HG03025 (cell line): ENCODE results near the gene ZFR.
"Not testable (repeated sequence)": the region's sequence is repeated elsewhere in the genome, so short reads cannot be mapped to it uniquely, and the experiment has no call there.

Experiments used
- ATAC-seq: cut with Tn5 transposase; IDR thresholded peaks from one replicate; pipeline ENCODE4 v1.9.1; 2021; ENCODE audit warnings: mild to moderate bottlenecking, moderate library complexity; ENCODE audit not compliant: unreplicated experiment, low FRiP score

Gene ZFR

DNA sequence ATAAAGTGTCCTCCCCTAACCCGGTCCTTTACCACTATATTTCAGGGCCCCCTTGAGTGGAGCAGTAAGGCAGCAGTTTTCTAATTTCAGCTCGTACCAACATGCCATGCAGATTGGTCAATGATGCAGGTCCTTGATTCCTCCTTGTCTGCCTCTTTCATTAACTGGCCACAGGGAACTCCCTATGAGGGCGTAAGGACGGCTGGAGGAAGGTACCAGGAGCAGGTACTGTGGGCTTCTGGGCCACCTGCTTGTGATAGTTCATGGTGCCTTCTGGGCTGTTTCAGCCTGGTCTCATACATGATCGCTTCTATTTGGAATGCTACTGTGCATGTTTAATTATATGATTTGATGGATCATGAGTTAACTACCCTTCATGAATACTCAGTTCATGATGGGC, 9.4 kb upstream of the ZFR start:
- no peak for ATAC-seq

DNA sequence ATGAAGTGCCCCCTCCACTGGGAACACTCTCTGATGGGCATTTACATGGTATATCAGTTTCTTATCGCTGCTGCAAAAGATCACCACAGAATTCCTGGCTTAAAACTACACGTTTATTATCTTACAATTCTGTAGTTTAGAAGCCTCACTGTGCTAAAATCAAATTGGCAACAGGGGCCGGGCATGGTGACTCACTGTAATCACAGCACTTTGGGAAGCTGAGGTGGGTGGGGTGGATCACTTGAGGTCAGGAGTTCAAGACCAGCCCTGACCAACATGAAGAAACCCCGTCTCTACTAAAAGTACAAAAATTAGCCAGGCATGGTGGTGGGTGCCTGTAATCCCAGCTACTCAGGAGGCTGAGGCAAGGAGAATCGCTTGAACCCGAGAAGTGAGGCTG, 7.8 kb upstream of the ZFR start:
- not testable (repeated sequence) for ATAC-seq

DNA sequence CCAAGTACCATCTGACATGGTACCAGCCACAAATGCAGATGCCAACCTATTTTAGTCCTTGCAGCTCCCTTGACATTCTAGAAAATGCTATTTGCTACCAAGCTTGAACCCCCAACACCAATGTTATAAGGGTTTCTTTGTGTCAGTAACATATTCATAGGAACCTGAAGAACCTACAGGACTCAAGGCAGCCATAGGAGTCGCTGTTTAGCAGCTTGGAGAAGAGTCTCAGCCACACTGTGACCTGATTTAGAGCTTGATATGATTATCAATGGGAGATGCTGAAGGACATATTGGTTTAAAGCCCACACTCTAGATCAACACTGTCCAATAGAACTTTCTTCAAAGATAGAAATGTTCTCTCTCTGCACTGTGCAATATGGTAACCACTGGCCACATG, 6.4 kb upstream of the ZFR start:
- no peak for ATAC-seq

DNA sequence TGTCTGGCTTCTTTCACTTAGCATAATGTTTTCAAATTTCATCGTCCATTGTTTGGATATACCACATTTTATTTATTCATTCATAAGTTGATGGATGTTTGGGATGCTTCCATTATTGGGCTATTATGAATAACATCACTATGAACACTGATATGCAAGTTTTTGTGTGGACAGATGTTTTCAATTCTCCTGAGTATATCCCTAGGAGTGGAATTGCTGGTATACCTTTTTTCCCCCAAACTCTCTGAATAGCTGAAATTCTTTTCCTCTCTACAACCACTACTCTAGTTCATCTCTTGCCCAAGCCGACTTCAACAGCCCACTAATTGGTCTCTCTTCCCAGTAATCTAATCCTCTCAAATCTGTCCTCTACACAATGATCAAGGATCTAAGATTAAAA, 4.7 kb upstream of the ZFR start:
- no peak for ATAC-seq

DNA sequence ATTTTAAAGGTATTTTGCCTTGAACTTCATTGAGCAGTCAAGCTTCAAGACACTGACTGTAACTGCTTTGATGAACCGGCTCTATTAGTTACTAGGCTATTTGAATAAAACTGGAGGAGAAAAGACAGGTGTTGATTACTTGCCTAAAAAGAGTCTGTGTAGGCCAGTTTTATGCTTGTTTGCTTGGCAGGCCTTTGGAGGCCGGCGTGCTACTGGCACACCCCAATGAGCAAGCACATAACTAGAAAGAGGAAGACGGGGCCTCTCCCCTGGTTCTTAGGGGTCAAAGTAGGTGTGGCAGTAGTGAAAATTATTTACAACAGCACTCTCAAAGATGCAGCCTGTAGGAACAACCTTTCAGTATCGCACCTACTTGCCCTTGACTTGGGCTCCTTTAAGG, 2.1 kb upstream of the ZFR start:
- ATAC-seq: no peak

DNA sequence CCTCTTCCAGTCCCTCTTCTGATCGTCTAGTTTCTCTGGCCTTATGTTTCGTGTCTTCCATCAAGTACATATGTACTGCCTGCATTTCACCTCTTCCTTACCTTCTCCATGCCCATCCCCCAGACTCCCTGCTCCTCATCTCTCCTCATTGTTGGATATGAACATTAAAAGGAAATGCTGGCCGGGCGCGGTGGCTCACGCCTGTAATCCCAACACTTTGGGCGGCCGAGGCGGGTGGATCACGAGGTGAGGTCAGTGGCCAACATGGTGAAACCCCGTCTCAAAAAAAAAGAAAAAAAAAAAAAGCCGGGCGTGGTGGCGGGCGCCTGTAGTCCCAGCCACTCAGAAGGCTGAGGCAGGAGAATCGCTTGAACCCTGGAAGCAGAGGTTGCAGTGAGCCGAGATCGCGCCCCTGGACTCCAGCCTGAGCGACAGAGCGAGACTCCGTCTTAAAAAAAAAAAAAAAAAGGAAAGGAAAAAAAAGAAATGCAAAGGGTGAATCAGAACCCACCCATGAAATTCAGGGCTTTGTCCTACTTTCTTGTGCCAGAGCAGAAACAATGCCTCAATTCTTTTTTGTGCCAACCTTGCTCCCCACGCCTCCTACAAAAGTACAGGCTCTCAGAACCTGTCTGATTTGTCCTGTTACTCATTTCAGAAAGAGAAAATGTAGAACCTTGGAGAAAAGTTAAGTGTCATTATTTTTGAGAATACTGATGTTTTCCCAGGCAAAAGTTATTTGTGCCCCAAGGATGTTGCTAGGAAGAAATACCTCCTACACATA, 1.5 kb upstream of the ZFR start:
- ATAC-seq: no peak

DNA sequence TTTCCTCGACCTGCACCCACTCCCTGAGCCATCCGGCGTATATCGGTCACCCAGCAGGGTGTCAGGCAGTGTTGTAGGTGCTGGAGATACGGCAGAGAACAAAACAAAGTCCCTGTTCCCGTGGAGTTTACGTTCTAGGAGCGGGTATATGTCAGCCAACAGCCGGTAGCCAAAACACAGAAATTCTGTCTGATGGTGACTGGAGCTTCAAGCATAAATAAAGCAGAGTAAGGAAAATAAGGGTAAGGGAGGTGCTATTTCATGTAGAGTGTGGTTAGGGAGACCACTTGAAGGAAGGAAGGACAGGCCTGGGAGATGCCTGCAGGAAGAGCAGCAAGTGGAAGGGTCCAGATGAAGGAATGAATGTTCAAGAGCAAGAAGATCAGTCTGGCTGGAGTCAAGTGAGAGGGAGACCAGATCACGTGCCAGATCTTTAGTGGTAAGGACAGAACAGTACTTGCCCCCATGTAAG, 783 bp upstream of the ZFR start:
- no peak for ATAC-seq

DNA sequence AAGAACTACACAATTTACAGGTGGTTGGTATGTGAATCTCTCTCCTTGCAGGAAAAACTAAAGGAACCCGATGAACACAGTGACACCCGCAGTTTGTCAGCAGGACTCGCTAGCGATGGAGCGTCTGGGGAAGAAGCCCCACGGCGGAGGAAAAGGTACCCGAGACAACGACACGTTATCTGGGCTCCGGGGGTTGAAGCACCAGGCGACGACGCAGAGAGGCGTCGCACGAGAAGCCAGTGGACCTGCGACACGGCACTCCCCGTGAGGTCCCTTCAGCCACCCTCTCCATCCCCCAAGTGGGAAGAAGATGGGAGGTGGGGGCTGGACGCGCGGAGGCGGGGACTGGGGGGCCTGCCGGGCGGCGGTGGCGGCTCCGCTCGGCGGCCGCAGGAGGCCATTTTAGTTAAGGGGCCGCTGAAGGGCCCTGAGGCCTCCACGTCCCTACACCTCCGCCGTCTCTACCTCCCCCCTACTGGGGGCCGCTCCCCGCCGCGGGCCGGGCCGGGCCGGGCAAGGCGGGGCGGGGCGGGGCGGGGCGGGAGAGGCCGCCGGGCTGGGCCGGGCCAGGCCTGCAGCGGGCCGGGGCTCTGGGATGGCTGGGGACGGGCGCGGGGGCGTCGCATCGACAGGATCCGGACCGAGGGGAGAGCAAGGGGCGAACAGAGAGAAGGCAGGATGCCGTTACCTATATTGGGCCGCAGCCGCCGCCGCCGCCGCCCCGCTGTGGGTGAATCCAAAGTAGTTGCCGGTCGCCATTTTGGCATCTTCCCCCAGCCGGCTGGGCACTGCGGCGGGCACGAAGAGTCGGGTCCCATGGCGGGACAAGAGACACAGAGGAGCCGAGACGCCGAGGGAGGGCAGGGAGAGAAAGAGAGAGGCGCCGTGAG, 754 bp downstream of the ZFR start:
- peak; percentile 51 for ATAC-seq

DNA sequence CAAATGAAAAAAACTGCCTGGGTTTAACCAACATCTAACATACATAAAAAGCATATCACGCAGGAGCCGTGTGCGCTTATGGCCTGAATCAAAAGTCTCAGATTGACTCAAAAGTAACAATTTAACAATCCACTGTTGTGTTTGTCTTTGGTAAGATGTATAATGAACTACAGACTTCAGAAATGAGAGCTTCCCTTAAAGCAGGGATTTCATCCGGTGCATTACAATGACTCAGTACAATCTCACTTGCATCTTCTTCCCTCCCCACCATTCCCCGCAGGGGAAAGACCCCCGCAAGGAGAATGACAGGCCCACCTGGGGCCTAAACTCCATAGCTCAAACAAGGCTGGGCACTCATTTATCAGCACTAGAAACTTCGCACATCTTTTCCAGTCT, 1.4 kb downstream of the ZFR start:
- ATAC-seq: no peak

DNA sequence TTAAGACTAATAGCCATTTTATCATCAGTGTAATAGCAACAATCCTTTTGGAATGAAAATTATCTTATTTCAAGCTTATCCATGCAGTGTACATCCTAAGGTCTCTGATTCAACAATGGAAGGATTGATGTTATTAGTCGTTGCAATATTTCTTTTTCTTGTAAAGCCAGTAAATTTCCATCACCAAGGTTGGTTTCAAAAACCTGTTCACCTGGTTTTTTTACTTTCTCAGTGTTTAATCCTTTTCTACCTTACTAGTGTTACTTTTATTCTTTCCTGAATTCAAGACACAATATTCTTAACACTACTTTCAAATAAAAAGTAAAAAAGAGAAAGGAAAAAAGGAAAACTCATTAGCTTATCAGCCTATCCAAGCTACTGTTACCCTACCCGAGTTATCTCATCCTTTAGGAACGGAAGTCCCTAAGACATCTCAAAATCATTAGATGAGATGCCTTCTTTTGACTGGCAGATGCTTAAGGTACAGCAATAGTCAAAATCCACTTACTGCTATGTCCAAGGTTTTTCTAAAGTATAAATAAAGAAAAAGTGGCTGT, 5.4 kb downstream of the ZFR start:
- ATAC-seq: no peak

DNA sequence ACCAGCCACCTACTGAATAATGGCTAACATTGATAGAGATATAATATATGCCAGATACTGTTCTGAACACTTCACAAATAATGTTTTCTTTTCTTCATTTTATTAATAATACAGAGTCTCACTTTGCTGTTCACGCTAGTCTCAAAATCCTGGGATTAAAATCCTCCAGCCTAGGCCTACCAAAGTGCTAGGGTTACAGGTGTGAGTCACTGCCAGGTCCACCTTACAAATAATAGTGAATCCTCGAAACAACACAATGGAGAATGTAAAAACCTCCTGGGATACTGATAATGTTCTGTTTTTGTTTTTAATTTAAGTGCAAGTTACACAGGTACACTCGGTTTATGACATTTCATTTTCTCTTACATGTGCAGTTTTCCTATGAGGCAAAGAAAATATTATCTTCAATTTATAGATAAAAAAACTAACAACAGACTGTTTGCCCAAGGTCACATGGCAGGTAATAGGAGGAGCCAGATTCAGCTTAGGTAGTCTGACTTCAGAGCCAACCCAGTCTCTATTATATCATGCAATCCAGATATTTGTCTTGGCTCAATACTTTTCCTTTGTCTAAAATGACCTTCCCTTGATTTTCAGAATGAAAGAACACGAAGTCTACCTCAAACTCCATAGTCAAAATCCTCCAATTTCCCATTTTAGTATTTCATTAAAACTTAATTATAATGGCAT, 7.8 kb downstream of the ZFR start:
- ATAC-seq: no peak

DNA sequence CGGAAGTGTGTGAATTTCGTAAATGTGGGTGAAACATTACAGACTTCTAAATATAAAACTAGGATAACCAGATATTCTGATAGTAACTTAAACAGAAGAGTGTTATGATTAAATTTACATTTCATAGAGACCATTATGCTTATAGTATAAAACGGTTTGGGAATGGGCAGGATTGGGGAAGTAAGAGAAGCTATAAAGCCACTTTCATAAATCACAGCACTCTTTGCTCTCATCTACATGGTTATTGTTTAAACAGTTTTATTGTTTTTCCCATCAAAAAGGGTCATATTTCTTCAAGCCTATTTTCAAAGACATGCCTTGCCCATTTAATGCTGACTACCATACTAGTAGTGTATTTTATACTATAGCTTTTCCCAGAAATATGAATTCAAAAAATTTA, 9.2 kb downstream of the ZFR start:
- no peak for ATAC-seq

DNA sequence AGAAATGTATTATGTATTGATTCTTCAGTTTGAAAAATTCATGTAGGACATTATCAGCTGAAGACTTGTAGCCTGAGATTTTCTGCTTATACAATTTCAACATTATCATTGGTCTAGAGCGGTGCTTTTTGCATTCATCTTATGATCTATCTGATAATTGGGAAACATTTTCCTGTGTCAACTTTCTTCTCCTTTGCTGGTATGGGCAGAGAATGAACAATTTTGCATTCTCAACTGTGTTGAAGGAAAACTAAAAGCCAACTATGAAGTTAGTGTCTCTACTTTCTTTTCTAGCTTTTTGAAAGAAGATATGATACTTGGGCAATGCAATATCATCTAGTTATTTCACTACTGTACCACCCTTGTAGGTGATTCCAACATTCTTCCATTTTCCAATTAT, 10.3 kb downstream of the ZFR start:
- no peak for ATAC-seq

DNA sequence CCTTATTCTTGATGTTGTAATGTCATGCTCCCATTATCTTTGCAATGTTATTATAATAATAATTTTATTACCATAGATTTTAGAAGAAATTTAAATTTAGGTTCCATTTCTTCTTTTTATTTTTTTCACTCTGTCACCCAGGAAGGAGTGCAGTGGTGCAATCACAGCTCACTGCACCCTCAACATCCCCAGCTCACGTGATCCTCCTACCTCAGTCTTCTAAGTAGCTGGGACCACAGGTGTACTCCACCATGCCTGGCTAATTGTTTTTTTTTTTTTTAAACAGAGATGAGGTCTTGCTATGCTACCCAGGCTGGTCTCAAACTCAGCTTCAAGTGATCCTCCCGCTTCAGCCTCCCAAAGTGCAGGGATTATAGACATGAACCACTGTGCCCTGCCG, 11.9 kb downstream of the ZFR start:
- no peak for ATAC-seq

DNA sequence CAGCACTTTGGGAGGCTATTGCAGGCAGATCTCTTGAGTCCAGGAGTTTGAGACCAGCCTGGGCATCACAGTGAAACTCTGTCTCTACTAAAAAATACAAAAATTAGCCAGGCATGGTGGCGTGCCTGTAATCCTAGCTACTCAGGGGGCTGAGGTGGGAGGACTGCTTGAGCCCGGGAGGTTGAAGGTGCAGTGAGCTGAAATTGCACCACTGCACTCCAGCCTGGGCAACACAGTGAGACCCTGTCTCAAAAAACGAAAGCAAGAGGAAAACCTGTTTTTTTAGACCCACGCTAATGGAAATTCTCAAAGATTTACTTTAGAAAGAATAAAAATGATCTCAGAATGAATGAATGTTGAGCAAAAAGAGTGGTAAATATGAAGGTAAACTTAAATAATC, 13.7 kb downstream of the ZFR start:
- not testable (repeated sequence) for ATAC-seq

DNA sequence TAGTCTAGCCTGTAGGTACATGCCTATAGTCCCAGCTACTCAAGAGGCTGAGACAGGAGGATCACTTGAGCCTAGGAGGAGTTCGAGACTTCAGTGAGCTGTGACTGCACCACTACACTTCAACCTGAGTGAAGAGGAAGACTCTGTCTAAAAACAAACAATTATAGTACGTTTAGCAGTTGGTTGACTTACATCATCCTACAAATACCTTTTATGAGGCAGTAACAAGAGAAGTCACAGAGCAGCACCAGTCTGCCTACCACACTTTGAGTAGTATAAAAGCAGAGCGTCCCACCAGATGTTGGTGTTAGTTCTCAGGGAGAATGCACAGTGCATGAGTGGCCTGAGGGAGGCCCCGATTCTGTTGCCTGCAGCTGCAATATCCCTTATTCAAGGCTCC, 16.1 kb downstream of the ZFR start:
- ATAC-seq: no peak

DNA sequence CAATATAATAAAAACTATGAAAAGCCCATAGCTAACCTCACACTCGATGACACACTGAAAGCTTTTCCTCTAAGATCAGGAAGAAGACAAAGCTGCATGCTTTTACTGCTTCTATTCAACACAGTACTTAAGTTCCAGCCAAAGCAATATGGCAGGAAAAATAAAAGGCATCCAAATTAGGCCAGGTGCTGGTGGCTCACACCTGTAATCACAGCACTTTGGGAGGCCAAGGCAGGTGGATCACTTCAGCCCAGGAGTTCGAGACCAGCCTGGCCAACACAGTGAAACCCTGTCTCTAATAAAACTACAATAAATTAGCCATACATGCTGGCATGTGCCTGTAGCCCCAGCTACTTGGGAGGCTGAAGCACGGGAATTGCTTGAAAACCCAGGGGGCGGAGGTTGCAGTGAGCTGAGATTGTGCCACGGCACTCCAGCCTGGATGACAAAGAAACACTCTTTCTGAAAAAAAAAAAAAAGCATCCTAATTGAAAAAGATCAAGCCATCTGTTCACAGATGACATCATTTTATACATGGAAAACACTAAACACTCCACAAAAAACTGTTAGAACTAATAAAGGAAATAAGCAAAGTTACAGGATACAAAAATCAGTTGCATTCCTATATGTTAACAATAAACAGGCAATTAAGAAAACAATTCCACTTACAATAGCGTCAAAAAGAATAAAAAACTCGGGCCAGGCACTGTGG, 17.9 kb downstream of the ZFR start:
- ATAC-seq: no peak

DNA sequence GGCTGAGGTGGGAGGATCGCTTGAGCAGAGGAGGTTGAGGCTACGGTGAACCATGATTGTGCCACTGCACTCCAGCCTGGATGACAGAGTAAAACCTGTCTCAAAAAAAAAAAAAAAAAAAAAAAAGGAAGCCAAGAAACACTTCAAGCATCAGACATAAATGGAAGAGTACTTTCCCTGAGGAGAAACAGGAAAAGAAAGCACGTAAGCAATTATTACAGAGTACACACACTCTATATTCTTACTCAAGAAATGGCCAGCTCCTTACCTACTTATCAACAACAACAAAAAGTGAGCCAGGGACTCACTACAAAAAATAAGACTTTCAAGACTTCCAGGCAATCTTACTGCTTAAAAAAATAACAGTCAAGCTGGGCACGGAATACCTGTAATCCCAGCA, 21.8 kb downstream of the ZFR start:
- no peak for ATAC-seq

DNA sequence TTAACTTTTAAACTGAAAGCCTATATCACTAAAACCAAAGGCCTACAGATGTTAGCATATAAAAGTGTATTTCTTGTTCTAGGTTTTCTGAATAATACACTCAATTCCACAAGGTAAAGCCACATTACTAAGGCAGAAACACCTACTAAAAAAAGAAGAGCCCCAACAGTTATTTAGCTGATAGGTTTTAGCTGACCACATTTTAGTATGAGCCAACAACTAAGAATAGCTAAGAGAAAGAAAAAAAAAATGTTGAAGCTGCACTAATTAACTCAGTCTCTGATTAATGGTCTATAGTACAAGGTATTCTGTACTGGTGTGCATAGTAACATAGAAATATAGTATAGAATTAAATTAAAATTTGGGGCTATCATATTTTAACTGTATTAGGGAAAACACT, 23.5 kb downstream of the ZFR start:
- no peak for ATAC-seq

DNA sequence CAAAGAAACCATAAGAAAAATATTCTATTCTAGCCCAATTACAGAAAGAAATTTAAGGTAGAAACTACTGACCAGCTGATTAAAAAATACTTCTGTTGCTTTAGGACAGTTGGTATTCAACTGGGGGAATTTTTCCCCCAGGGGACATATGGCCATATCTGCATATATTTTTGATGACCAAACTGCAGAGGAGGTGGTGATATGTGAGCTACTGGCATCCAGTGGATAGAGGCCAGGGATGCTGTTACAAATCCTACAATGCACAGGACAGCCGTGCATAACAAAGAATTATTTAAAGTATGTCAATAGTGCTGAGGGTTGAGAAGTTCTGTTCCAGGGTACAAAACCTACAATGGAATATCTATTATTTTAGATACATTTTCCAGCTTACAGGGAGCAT, 24.0 kb downstream of the ZFR start:
- ATAC-seq: no peak
